GM18909 (cell line): Measurements from ENCODE around the gene STYXL2.

ENCODE experiments used
- ATAC-seq: cut with Tn5 transposase; IDR thresholded peaks from one replicate; pipeline ENCODE4 v1.9.1; 2021; ENCODE audit warnings: mild to moderate bottlenecking; ENCODE audit not compliant: unreplicated experiment, poor library complexity

The STYXL2 gene

DNA sequence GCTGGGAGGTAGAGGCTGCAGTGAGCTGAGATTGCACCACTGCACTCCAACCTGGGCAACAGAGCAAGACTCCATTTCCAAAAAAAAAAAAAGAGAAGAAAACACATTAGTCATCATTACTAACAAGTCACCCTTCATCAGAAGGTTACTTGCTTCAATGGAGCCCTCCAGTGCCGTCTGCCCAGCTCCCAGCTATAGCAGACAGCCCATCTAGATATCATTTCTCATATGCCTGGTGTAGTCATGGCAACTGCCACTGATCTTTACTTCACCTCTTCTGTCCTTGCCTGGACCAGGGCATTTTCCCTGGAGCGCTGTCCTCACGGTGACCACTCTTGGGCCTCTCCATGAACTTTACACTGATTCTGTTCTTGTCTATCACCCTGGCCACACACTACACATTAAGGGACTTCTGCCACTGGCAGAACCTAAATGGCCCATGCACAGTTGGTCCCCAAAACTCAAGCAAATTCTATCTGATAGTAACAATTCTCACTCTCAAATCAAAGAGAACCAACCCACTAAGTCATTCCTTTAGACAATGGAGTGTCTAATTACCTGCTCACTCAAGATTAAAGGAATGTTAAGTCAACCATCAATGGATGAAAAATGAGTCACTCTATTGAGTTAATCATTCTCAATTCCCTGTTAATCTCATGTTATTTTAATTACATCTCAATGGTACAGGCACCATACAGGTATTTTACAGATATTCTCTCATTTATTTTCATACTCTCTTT lies 16.6 kb upstream of the STYXL2 start:
- no peak for ATAC-seq

DNA sequence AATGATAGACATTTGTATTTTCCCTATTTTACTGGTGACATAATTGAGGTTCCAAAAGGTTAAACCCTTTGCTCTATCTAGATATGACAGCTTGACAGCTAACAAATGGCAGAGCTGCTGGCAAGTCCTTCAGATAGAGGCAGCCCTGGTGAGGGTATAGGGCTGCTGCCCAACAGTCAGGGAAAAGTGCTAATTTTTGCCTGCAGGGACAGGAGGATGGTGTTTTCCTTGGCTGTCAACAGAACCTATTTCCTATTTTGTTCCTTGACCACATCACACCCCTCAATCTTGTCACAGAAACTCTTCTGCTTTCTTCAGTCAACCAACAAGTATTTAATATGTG lies 16.0 kb upstream of the STYXL2 start:
- ATAC-seq, result no peak

DNA sequence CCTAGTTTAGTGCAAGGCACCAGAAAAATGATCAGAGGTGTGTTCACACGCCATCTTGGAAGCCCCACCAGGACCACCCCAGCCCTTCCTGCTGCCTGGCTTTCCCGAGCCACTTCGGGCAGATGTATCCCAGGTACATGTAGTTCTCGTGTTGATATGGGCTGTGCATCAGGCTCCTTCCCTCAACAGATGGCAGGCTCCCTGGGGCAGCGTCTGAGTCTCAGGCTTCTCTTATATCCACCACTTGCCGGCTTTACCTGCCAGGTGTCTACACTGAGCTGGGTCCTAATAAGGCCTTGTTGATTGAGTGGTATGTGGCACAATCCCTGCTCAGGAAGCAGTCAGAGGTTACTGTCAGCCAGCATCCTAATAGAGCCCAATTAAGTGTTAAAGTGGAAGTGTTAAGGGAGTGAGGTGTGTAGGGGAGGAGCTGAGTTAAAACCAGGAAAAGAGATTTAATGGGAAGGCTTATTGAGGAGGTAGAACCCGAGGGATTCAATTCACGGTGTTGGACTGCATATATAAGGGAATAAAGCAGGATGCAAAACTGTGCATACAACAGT lies 12.2 kb upstream of the STYXL2 start:
- no peak for ATAC-seq

DNA sequence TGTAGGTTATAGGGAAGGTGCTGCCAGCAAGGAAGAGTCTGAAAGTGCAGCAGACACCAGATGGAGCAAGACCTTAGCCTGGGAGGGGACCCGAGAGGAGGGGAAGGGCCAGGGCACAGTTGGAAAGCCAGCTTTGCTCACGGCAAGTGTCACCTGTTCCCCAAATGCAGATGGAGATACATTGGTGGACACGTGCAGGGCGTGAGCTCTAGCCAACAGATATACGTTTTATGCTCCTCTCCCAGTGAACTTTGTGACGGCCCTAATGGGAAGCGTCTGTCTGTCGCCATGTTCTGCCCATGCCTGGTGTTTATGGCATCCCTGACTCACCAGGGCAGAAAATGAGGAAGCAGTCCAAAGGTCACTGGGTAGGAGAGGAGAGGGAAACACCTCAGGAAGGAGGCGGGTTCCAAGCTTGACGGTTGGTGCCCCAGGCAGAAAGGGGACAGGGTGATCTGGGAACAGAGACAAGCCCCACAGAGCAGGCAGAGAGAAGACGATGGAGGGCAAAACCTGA lies 11.3 kb upstream of the STYXL2 start:
- no peak for ATAC-seq

DNA sequence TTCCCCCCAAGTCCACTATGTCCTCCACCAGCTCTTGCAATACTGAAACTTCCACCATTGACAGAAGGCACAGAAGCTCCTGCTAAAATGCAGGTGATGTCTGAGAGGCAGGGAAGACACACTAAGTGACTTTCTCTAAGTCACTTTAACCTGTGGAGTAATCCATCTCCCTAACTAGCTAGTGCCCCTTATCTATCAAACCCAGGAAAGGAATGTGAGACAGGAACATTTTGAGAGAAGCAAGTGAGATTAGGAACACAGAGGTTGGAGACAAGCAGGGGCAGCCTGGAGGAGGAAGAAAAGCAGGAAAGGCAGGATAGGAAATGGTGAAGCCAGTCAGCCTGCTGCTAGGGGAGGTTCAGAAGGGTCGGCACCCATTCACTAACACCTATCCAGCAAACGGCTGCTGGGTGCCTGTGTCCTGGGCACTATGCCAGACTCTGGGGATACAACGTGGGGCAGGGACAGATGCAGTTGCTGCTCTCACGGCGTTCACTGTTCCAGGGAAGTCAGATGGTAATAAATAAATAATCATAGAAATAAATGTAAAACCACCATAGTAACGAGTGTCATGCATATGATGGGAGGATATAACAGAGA lies 10.7 kb upstream of the STYXL2 start:
- no peak for ATAC-seq

DNA sequence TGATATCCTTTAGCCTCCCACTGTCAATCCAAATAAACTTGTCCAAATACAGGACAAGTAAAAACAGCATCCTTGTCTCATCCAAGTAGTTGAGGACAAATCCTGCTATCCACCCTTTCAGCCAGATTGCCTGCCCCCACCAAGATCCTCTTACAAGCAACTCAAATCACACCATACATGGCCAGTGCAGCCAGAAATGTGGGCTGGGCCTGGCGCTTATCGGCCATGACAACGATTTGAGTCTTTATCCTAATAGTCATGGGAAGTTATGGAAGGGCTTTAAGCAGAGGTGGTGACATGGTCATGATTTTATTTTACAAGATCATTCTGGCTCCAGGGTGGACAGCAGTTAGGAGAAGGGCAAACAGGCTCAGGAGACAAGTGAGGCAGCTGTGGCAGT lies 10.0 kb upstream of the STYXL2 start:
- no peak for ATAC-seq

DNA sequence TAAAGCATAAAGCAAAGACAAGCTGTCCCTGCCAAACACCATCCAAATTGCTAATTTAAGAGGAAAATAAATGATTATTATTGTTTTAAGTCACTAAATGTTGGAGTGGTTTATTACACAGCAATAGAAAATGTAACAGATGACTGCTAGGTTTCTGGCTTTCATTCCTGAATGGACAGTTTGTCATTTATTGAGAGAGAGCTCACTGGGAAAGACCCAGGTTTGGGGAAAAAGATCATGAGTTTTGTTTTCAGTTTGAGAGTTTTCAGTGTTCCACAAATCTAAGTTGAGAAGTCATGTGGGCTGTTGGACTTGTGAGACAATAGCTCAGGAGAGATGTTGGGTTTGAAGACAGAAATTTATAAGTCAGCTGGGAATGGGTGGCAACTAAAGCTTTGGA lies 9.1 kb upstream of the STYXL2 start:
- ATAC-seq, result no peak

DNA sequence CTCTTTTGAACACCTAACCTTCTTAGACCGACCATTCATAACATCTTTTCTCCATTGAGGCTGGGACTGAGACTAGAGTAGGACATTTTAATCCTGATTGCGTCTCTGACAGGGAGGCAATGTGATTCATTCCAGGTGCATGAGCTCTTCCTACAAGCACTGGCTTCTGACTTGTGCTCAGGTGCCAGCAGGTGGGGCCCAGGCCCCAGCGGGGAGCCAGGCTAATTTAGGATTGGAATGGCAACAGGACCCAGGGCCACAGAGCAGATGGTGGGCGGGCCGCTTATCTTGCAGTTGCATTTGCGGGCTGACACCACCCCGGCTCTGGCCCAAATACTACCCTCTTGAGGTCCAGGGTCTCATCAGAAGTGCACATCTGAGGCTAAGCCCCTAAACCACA lies 7.8 kb upstream of the STYXL2 start:
- no peak for ATAC-seq

DNA sequence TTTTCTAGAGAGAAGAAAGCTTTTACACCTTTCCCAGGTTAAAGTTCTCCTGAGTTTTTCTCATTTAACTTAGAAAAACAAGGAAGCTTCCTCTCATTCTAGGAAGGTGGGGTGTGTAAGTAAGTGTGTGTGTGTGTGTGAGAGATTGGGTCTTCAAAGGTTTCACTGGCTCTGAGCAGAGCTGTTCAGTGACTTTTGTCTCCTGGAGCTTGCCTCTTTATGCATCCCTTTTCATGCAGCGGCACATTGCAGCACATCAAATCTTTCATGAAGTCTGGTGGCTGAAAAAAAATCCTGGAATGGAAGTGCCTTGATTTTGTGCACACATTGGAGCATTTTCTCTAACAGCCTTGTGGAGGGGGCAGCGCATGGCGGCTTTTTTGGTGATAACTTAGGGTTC lies 7.1 kb upstream of the STYXL2 start:
- no peak for ATAC-seq

DNA sequence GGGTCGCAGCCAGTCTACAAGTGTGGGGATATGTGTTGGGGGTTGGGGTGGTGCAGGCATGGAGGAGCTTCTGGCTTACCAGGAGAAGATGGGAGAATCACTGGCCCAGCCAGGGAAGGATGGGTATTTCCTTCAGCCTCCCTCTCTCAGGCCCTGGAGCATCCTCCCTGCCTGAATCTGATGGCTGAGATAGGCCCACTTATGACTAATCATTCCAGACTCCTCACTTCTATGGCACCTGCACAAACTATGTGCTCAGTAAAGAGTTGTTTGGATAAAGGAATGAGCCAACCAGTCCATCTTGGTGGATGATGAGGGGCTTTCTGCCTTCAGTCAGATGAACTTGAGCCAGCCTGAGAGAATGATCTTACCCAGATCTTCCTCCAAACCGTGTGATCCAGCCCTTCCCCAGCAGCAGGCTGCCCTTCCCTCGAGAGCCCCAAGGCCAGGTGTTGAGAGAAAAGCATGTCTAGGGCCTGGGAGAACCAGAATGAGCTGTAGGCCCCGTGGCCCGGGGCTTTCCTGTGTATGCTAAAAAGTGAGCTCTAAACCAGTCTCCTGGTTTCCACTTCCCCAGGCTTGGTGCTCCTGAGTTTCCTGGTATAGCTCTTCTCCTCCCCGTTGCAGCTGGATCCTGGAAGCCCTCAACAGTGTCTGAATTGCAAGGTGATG lies 5.0 kb upstream of the STYXL2 start:
- ATAC-seq, result no peak

DNA sequence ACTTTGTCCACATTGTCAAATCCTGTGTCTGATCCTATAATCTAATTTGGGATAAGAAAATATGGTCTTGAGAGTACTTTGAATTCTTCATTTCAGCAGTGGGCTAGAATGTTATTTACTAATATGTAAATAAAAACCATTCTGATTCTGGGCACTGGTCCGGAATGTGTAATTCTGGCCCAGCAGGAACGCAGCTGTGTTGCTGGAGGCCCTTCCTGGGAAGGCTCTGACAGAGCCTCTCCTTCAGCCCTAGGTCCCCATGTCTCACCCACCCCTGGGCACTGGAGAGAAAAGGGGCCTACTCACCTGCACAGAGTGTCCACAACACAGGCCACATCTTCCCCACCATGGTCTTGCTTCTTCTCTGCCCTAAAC lies 3.9 kb upstream of the STYXL2 start:
- ATAC-seq, result no peak

DNA sequence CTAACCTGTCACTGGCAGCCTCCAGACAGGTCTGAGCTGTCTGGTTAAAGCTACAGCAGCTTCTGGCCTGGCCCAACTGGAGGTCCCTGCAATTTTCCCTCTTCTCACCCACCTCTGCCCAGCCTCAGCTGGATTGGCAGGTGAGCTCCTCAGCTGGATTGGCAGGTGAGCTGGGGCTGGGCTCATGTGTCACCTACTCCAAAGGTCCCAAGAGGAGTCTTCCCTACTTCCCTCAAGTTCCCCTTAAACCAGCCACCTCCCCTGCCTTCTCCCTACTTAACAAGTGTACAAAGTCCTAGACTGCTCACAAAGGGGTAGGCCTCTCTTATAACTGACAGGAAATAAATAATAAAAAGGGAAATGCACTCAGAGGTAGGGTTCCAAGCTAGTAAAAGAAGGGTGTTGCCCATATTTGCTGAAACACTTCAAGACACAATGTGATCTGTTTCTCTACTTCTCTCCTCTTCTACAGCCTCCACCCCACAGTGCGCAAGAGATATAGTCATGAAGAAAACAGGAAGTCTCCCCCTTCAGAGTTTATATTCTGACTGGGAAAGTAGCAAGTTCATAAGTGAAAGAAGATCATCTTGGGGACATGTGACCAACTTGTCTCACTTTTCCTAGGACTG lies 3.4 kb upstream of the STYXL2 start, which contains the start of gene GPA33:
GPA33 (minus strand) TSS at position 64 of the 629 bp plus-strand sequence. CDS start 90 bp downstream, outside the sequence.
- peak; percentile 71 for ATAC-seq

DNA sequence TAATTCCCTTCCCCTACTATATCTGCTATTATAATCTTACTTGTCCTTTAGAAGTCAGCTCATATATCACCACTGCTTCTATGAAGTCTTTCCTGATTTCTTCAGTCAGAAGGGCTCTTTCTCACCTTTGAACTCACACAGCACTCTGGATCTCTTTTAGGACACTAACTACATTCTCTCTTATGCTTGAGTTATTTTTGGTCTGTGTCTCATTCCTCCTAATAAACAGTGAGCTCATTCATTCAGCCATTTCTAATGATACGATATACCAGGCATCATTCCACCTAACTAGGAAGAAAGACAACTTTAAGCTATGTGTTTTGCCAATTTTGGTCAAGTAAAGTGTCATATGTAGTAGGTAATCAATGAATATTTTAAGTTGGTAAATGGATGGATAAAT lies 1.2 kb upstream of the STYXL2 start:
- ATAC-seq, result no peak

DNA sequence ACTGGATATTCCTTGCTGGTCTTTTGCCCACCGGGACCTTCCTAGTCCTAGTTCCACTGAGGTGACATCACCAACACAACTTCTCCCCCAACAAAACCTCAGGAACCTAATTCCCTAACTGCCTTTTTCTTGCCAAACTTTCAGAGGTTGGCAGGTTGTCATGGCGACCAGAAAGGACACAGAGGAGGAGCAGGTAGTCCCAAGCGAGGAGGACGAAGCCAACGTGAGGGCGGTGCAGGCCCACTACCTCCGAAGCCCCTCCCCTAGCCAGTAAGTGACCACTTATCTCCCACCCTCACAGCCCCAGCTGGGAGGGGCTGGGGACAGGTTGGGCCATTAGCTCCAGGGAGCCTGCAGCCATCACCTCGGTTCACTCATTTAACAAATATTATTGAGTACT lies 815 bp downstream of the STYXL2 start:
- no peak for ATAC-seq

DNA sequence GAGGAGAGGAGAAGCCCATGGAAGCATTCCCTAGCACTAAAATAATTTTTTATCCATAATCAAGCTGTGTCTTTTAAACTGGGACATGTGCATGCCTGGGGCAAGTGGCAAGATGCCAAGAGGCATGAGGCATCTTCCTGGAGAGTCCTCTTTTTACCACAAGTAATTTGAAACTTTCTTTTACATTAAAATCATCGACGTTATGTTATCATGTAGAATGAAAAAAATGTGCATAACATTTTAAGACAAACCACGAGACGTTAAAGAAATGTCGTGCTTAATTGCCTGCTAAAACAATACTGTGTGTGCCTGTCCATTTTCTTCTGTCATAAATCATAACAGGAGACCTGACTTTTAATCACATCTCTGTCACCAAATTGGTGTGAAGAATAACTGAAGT lies 1.5 kb downstream of the STYXL2 start:
- no peak for ATAC-seq

DNA sequence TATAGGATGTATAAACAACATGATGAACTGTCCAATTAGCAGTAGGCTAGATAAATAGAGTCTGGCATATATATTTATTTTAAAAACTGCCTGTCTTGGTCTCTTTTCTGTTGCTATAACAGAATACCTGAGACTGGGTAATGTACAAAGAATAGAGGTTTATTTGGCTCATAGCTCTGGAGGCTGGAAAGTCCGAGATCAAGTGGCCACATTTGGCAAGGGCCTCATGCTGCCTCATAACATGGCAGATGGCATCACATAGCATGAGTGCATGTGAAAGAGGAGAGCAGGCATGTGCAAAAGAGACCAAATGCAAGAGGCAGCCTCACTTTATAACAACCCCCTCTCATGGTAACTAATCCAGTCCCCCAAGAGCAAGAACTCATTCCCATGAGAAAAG lies 6.0 kb downstream of the STYXL2 start:
- ATAC-seq, result no peak

DNA sequence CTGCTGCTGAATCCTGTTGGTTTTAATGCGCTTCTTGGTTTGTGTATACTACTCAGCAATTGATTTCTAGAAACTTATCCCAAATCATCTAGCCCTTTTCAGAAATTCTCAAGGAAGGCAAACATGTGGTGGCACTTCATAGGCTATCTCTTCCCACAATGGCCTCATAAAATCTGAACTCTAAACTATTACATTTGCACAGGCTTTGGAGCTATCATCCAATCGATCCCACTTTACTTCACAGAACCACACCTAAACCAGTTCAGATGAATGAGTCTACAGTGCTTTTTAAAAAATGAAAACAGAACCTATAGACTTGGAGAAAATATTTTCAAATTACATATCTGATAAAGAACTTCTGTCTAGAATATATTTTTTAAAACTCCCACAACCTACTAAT lies 6.9 kb downstream of the STYXL2 start:
- no peak for ATAC-seq

DNA sequence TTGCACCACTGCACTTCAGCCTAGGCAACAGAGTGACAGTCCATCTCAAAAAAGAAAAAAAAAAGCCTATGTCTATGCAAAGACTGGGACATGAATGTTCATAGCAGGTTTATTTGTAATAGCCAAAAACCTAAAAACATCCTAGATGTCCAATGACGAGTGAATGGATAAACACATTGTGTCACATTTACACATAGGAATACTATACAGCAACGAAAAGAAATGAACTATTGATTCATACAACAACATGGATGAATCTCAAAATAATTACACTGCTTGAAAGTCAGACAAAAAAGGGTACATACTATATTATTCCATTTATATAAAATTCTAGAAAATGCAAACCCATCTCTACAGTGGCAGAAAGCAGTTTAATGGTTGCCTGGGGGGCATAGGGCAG lies 7.9 kb downstream of the STYXL2 start:
- ATAC-seq, result no peak

DNA sequence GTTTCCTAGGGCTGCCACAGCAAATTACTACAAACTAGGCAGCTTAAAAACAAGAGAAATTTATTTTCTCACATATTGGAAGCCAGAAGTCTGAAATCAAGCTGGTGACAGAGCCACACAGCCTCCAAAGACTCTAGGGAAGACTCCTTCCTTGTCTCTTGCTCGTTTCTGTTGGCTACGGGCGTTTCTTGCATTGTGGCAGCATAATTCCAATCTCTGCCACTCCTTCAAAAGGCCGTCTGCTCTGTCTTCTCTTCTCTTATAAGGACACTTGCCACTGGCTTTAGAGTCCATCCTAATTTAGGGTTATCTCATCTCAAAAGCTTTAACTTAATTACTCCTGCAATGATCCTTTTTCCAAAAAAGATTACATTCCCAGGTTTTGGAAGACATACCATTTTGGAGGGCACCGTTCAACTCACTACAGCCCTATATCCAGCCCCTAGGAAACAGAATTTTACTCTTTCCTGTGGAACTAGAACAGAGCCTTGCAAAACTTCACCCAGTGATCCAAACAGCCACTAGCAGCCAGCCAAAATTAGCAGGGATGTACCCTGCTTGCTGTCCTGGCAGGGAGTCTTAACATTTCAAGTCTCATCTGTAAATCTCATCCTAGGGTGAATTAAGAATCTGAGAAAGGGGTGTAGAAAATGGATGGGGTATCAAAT lies 9.2 kb downstream of the STYXL2 start:
- no peak for ATAC-seq

DNA sequence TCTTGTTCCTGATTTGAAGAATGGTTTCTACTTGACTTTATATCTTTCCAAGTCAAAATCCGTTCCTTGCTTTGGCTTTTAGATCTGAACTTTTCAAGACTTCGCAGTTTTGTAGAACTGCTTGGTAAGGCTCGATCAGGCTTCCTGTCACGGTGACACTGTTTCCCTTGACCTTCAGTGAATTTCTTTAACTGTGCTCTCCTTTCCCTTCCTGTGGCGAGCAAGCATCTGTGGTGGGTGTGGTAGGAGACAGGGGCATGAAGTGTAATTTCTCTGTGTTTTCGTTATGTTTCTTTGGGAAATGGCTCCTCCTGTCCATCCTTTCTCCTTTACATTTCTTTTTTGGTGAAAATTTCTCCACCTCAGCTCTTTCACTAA lies 10.4 kb downstream of the STYXL2 start:
- no peak for ATAC-seq
